GM23338 (cell line): ENCODE results near the gene SEMA4A.

Experiments
- CREB1 ChIP-seq: fragments of 250-450 bp; sonication (Bioruptor Pico); IDR thresholded peaks from 2 replicates; pipeline ENCODE4 v1.5.0; 2020; ENCODE audit warnings: low read depth, mild to moderate bottlenecking, moderate library complexity
- CTCF ChIP-seq, 2 experiments: fragments of 200-600 bp in 1 of 2; sonication (generic) in 1 of 2; conservative IDR thresholded peaks; 2 replicates each; pipeline versions ENCODE4 v1.5.1 to v1.6.1; 2016 to 2017; ENCODE audit warnings: antibody characterized with exemption in 2 of 2, low read depth in 2 of 2, mild to moderate bottlenecking in 2 of 2, moderate library complexity in 1 of 2
- ETS1 ChIP-seq: IDR thresholded peaks from 2 replicates; pipeline ENCODE4 v1.6.1; 2016; ENCODE audit warnings: antibody characterized with exemption
- EZH2 ChIP-seq: fragments of 200-600 bp; sonication (generic); IDR thresholded peaks from one replicate; pipeline ENCODE4 v1.8.0; 2017; ENCODE audit warnings: antibody characterized with exemption, mild to moderate bottlenecking, low read depth; ENCODE audit not compliant: unreplicated experiment
- EZH2phosphoT487 ChIP-seq: fragments of 200-600 bp; sonication (generic); IDR thresholded peaks from one replicate; pipeline ENCODE4 v1.8.1; 2018; ENCODE audit warnings: antibody characterized with exemption; ENCODE audit not compliant: unreplicated experiment
- NANOG ChIP-seq: IDR thresholded peaks from 2 replicates; pipeline ENCODE4 v1.6.1; 2016; ENCODE audit warnings: antibody characterized with exemption, borderline replicate concordance
- POLR2AphosphoS5 ChIP-seq: IDR thresholded peaks from 2 replicates; pipeline ENCODE4 v1.6.1; 2016; ENCODE audit warnings: antibody characterized with exemption, low read depth
- ZNF114 ChIP-seq: fragments of 250-450 bp; sonication (Bioruptor Pico); IDR thresholded peaks from 2 replicates; pipeline ENCODE4 v1.5.0; 2020; ENCODE audit warnings: mild to moderate bottlenecking, moderate library complexity
- ZNF331 ChIP-seq: fragments of 250-450 bp; sonication (Bioruptor Pico); IDR thresholded peaks from 2 replicates; pipeline ENCODE4 v1.5.0; 2020; ENCODE audit warnings: low read depth, mild to moderate bottlenecking, moderate library complexity

- TF ChIP-seq POLR2AphosphoS5 (no peak), CTCF (conservative IDR thresholded peaks at IDR 0.05; ENCODE audit: low read depth in 2 of 2) (no peak), NANOG (no peak), ZNF331 (CRISPR knock-in tag) (no peak), EZH2phosphoT487 (no peak), EZH2 (no peak), CREB1 (CRISPR knock-in tag) (no peak), ETS1 (no peak), ZNF114 (CRISPR knock-in tag) (no peak)
Measured at GRCh38 chr1:156120318-156120717, 33.1 kb upstream of the SEMA4A start.
